HG02973 (cell line): Measurements from ENCODE around the gene NUDT3.
"Not testable (repeated sequence)": the region's sequence is repeated elsewhere in the genome, so short reads cannot be mapped to it uniquely, and the experiment has no call there.

ENCODE experiments used
- ATAC-seq: cut with Tn5 transposase; IDR thresholded peaks from one replicate; pipeline ENCODE4 v1.9.1; 2021; ENCODE audit warnings: moderate library complexity; ENCODE audit not compliant: unreplicated experiment

Gene NUDT3

DNA sequence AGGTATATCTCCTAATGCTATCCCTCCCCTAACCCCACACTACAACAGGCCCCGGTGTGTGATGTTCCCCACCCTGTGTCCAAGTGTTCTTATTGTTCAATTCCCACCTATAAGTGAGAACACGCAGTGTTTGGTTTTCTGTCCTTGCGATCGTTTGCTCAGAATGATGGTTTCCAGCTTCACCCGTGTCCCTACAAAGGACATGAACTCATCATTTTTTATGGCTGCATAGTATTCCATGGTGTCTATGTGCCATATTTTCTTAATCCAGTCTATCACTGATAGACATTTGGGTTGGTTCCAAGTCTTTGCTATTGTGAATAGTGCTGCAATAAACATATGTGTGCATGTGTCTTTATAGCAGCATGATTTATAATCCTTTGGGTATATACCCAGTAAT lies 20.6 kb downstream of the NUDT3 start:
- ATAC-seq = not testable (repeated sequence)

DNA sequence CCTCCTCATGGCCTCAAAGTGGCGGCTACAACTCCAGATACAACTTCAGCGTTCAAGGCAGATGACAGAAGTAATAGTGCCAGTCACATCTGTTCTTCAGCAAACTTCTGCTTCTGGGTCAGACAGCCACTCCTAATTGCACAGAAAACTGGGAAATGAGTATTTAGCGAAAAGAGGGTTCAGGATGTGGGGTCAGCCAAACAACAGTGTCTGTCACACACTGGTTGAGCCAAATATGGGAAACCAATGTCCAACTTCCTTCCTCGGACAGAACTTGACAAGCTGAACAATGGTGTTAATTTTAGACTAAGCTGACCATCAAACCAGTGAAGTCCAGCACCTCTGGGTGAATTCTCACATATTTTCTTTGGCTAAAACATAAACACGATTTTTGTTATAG lies 22.1 kb downstream of the NUDT3 start:
- no peak for ATAC-seq

- no peak for ATAC-seq
These were observed 23.1 kb downstream of the NUDT3 start for GRCh38 chr6:34369385-34369784.

DNA sequence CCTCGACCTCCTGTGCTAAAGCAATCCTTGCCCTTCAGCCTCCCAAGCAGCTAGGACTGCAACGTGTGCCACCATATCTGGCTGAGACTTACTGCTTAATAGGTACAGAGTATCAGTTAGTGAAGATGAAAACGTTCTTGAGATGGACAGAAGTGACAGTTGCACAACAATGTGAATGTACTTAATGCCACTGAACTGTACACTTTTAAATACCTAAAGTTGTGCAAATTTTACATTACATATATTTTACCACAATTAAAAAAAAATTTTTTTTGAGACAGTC lies 25.9 kb downstream of the NUDT3 start:
- no peak for ATAC-seq

- ATAC-seq = not testable (repeated sequence)
These were observed 26.5 kb downstream of the NUDT3 start for GRCh38 chr6:34365781-34366638.

DNA sequence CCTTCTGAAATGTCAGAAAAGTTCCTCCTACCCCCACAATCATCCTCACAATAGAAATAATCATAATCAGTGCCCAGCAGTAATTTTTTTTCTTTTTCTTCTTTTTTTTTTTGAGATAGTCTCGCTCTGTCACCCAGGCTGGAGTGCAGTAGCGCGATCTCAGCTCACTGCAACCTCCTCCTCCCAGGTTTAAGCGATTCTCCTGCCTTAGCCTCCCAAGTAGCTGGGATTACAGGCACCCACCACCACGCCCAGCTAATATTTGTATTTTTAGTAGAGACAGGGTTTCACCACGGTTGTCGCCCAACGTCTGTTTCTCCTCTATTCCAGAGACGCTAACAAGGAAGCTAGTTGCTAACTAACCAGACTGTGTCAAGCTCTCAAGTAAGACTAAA lies 28.8 kb downstream of the NUDT3 start:
- ATAC-seq = not testable (repeated sequence)

- no peak for ATAC-seq
These were observed 29.4 kb downstream of the NUDT3 start for GRCh38 chr6:34362909-34363680.

DNA sequence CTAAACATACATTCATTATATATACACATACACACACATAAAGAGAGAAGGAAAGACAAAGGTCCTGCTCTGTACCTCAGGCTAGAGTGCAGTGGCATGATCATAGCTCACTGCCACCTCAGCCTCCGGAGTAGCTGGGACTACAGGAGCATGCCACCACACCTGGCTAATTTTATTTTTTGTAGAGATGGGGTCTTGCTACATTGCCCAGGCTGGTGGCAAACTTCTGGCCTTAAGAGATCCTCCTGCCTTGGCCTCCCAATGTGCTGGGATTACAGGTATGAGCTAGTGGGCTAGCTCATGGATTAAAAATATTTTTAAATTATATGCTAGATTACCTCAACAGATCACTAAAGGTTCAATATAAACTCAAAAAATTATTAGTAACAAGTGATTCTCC lies 30.3 kb downstream of the NUDT3 start:
- ATAC-seq = no peak

DNA sequence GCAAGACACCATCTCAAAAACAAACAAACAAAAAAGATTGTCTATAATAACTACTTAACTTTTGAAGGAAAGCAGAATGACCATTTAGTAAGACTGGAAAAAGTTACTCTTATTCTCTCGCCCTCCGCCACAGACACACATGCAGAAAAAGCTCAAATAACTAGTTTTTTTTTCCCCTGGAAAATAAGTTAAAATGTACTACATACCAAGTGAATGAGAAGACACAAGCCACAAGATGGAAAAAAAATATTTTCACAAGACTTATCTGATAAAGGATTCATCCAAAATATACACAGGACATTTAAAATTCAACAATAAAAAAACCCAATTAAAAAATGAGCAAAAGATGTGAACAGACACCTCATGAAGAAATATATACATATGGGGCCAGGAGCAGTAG lies 31.9 kb downstream of the NUDT3 start:
- ATAC-seq = no peak

GRCh38 chr6:34359418-34360158 lies 32.9 kb downstream of the NUDT3 start:
- no peak for ATAC-seq

DNA sequence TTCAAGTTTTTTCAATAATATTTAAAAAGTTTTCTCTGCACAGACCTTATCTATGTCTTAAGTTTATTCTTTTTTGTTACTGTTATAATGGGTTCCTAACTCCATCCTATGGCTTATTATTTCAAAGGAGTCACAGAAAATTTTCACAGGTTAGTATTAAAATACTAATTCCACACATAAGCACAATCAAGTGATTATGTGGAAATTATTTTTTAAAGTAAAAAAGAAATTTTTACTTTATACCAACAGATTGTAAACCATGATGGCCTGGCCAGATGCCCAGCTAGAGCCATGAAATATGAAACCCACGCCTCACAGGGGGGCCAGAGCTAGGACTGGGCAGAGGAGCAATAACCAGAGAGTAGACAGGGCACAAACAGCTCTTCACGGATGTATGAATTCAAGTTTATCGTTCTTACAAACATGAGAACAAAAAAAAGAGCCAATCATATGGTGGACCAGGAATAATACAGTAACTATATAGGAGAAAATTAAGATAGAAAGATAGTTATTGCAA lies 34.0 kb downstream of the NUDT3 start:
- no peak for ATAC-seq

DNA sequence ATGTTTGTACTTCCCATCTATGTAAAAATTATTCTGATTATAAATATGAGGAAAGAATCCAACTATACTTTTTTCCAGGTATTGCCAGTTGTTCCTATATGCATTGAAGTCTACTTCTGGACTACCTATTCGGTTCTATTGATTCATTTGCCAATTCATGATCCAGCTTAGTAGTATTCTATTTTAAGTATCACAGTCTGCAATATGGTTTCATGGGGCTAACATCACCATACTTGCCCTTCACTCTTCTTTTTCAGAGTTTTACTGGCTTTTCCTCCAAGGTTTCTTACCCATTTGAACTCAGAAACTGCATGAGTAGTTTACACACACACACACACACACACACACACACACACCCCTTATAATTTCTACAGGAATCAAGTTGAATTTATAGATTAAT lies 34.5 kb downstream of the NUDT3 start:
- no peak for ATAC-seq

DNA sequence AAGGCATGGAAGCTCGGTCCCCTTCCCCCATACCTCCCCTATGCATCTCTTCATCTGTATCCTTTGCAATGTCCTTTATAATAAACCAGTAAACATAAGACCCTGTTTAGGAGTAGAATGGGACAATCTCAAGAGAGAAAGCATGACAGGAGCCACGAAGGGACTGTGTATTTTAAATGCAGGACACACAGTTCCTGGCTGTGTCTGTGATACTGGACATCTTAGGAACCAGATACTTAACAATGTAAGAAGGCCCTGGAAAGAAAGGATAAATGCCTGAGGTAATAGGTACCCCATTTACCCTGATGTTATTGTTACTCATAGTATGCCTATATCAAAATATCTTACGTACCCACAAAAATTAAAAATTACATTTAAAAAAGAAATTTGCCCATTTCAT lies 36.6 kb downstream of the NUDT3 start:
- no peak for ATAC-seq

GRCh38 chr6:34354230-34354629 lies 38.2 kb downstream of the NUDT3 start:
- not testable (repeated sequence) for ATAC-seq

DNA sequence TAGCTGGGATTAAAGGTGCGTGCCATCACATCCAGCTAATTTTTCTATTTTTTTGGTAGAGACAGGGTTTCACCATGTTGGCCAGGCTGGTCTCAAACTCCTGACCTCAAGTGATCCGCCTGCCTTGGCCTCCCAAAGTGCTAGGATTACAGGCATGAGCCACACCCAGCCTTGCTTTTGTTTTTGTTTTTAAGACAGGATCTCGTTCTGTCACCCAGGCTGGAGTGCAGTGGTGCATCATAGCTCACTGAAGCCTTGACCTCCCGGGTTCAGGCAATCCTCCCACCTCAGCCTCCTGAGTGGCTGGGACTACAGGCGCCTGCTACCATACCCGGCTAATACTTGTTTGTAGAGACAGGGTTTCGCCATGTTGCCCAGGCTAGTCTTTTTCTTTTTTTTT lies 38.9 kb downstream of the NUDT3 start:
- not testable (repeated sequence) for ATAC-seq

- no peak for ATAC-seq
These were observed 40.0 kb downstream of the NUDT3 start for GRCh38 chr6:34352305-34352937.

GRCh38 chr6:34350934-34351217 lies 41.6 kb downstream of the NUDT3 start:
- ATAC-seq = no peak

DNA sequence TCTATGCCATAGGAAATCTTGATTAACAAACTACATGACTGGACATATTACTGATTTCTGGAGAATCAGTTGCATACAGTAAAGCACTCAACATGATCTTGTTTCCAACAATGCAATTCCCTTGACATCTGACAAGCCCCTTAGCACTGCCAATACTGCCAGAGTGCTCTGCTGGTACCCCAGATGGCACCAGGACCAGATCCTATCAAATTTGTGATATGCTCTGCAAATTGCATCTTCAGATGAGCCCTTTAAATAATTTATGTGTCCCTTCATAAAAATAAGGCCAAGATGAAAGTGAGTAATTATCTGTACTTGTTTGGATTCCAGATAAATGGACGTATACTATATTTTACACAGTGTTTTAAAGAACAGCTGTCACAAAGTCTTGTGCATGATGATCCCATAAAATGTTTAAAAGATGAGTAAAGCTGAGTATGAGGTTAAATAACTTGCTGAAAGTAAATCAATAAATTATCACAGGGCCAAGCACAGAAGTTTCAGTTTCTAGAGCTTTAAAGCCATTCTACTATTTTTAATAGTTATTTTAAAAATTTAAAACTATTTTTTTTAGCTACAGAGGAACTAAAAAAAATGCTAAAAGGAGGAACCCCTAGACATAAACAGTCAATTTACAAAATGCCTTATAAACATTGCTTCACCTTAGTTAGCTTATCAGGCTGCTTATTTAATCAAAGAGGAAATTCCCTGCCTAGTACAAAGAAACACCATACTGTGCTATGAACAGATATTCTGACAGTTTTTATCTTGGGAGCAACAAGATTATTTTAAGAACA lies 42.1 kb downstream of the NUDT3 start:
- no peak for ATAC-seq

- no peak for ATAC-seq
These were observed 43.3 kb downstream of the NUDT3 start for GRCh38 chr6:34349211-34349610.

DNA sequence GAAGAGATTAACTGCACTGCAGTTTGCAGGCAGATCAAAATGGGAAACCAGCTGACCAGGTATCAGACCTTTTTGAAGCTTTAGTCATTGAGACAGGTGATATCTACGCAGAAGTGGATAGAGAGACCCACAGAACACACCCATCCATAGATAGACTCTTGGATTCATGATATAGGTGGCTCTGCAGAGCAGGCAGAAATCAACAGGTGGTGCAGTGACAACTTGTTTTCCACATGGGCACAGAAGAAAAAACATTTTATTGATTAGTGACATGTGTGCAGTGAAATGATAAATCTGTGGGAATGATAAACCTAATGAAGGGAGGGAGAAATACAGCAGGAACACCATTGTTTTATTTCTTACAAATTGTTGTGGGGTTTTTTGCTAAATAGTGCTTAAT lies 45.2 kb downstream of the NUDT3 start:
- no peak for ATAC-seq
